HEK293T (cell line): ENCODE measurements around the gene GALE.

Source experiments
- ARNT ChIP-seq: fragments of 450-650 bp; IDR thresholded peaks from 2 replicates; pipeline ENCODE4 v1.6.1; 2017; ENCODE audit warnings: mild to moderate bottlenecking
- BHLHE40 ChIP-seq: fragments of 450-650 bp; IDR thresholded peaks from 2 replicates; pipeline ENCODE4 v1.6.1; 2016; ENCODE audit warnings: mild to moderate bottlenecking, moderate library complexity, borderline replicate concordance
- CTBP1 ChIP-seq: fragments of 450-650 bp; IDR thresholded peaks from 2 replicates; pipeline ENCODE4 v1.6.1; 2016; ENCODE audit warnings: borderline replicate concordance
- ELF4 ChIP-seq: fragments of 450-650 bp; IDR thresholded peaks from 2 replicates; pipeline ENCODE4 v1.6.1; 2017; ENCODE audit warnings: antibody characterized with exemption
- FOXA1 ChIP-seq: fragments of 450-650 bp; IDR thresholded peaks from 2 replicates; pipeline ENCODE4 v1.6.1; 2016; ENCODE audit warnings: mild to moderate bottlenecking
- FOXM1 ChIP-seq: fragments of 450-650 bp; IDR thresholded peaks from 2 replicates; pipeline ENCODE4 v1.6.1; 2017; ENCODE audit warnings: mild to moderate bottlenecking, borderline replicate concordance
- HDGF ChIP-seq: fragments of 450-650 bp; IDR thresholded peaks from 2 replicates; pipeline ENCODE4 v1.6.1; 2017; ENCODE audit warnings: antibody characterized with exemption, borderline replicate concordance
- L3MBTL2 ChIP-seq: fragments of 450-650 bp; conservative IDR thresholded peaks from 2 replicates; pipeline ENCODE4 v1.6.1; 2016; ENCODE audit warnings: mild to moderate bottlenecking
- LEF1 ChIP-seq: fragments of 450-650 bp; IDR thresholded peaks from 2 replicates; pipeline ENCODE4 v1.6.1; 2017; ENCODE audit warnings: mild to moderate bottlenecking, borderline replicate concordance
- NFRKB ChIP-seq: fragments of 450-650 bp; IDR thresholded peaks from 2 replicates; pipeline ENCODE4 v1.6.1; 2016; ENCODE audit warnings: mild to moderate bottlenecking, moderate library complexity
- SP1 ChIP-seq: fragments of 450-650 bp; IDR thresholded peaks from 2 replicates; pipeline ENCODE4 v1.6.1; 2017
- TARDBP ChIP-seq: fragments of 450-650 bp; IDR thresholded peaks from 2 replicates; pipeline ENCODE4 v1.6.1; 2016
- ZNF384 ChIP-seq: fragments of 450-650 bp; IDR thresholded peaks from 2 replicates; pipeline ENCODE4 v1.6.1; 2016

DNA sequence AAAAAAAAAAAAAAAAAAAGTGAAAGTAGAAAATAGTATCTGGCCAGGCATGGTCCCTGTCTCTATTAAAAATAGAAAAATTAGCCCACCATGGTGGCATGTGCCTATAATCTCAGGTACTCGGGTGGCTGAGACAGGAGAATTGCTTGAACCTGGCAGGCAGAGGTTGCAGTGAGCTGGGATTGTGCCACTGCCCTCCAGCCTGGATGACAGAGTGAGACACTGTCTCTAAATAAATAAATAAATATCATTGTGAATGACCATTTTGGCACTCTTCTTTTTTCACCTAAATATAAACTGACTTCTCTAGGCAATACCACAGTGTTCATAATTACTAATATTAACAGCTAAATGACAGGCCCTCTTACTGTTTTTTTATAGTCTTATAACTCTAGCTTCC lies 42.7 kb downstream of the GALE start:
- TF ChIP-seq L3MBTL2 (no peak), SP1 (no peak), ARNT (no peak), LEF1 (no peak), FOXA1 (no peak), TARDBP (no peak), BHLHE40 (no peak), HDGF (no peak), FOXM1 (no peak), ZNF384 (no peak), NFRKB (no peak), ELF4 (no peak), CTBP1 (no peak)
